A549 (cell line): ENCODE data around the gene UACA.

Experiments used
- CBX2 ChIP-seq: fragments of 200-600 bp; sonication (generic); IDR thresholded peaks from 2 replicates; pipeline ENCODE4 v1.6.1; 2016; ENCODE audit warnings: low read depth, mild to moderate bottlenecking, borderline replicate concordance
- CEBPB ChIP-seq, 2 experiments: fragments of >200 bp in 1 of 2; sonication (Bioruptor Twin) in 1 of 2; formaldehyde crosslinking in 1 of 2; IDR thresholded peaks; 2 replicates each; pipeline ENCODE4 v1.6.1; 2012 to 2016
- EP300 ChIP-seq, 2 experiments: fragments of >200 bp; sonication (Bioruptor Twin); formaldehyde crosslinking; IDR thresholded peaks; 2 replicates in 1 of 2; 3 replicates in 1 of 2; pipeline ENCODE4 v1.6.1; 2016 to 2017
- FOSL2 ChIP-seq, 2 experiments: fragments of 450-650 bp in 1 of 2; fragments of >200 bp in 1 of 2; sonication (Bioruptor Twin) in 1 of 2; formaldehyde crosslinking; IDR thresholded peaks; 2 replicates each; pipeline versions ENCODE4 v1.5.0 to v1.6.1; 2016 to 2020; ENCODE audit warnings: mild to moderate bottlenecking in 1 of 2, moderate library complexity in 1 of 2
- HDAC2 ChIP-seq: fragments of 200-600 bp; sonication (generic); IDR thresholded peaks from 2 replicates; pipeline ENCODE4 v1.6.1; 2016
- MAFK ChIP-seq: fragments of 450-650 bp; IDR thresholded peaks from 2 replicates; pipeline ENCODE4 v1.6.1; 2014; ENCODE audit not compliant: partially characterized antibody
- POLR2A ChIP-seq: IDR thresholded peaks from 2 replicates; pipeline ENCODE4 v1.6.1; 2012; ENCODE audit warnings: mild to moderate bottlenecking, low read length
- POLR2AphosphoS2 ChIP-seq: conservative IDR thresholded peaks from 2 replicates; pipeline ENCODE4 v1.6.1; 2012; ENCODE audit warnings: low read length, improper control_type of control experiment, inconsistent platforms
- RARB ChIP-seq: fragments of 250-450 bp; sonication (Bioruptor Pico); IDR thresholded peaks from 2 replicates; pipeline ENCODE4 v1.8.0; 2021; ENCODE audit warnings: mild to moderate bottlenecking, moderate library complexity
- RFX5 ChIP-seq: fragments of 450-650 bp; IDR thresholded peaks from 2 replicates; pipeline ENCODE4 v1.7.1; 2014; ENCODE audit warnings: antibody characterized with exemption, mild to moderate bottlenecking, moderate library complexity
- SMC3 ChIP-seq: fragments of >200 bp; sonication (Bioruptor Twin); formaldehyde crosslinking; IDR thresholded peaks from 3 replicates; pipeline ENCODE4 v1.6.1; 2018; ENCODE audit warnings: inconsistent platforms
- TF ChIP-seq, protein P1 (sequence below): fragments of >200 bp; sonication (Bioruptor Twin); formaldehyde crosslinking; IDR thresholded peaks from 3 replicates; pipeline ENCODE4 v1.5.1; 2016
- TF ChIP-seq, protein P2 (sequence below): fragments of 450-650 bp; IDR thresholded peaks from 2 replicates; pipeline ENCODE4 v1.6.1; 2014; ENCODE audit warnings: antibody characterized with exemption

DNA sequence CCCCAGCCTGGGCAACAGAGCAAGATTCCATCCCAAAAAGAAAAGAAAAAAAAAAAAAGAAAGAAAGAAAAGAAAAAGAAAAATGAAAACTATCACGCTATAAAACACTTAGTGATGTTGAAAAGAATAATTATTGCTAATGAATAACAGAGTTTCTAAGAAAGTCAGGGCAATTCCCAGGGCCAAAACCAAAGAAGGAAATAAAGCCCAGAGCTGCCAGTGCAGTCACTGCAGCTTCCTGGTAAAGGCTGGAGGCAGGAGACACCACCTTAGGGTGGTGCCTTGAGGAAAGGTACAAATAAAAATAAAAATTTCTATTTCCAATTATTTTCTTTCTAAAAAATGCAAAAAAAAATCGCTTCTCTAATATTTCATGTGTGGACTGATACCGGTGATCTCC, 19.7 kb upstream of the UACA start:
- TF ChIP-seq MAFK (no peak), POLR2AphosphoS2 (no peak), FOSL2 (IDR thresholded peaks at IDR 0.05) (no peak), FOSL2 (CRISPR knock-in tag; IDR thresholded peaks at IDR 0.05) (no peak), EP300 (IDR thresholded peaks at IDR 0.05) (no peak), CEBPB (IDR thresholded peaks at IDR 0.05) (no peak), RARB (CRISPR knock-in tag) (no peak), CBX2 (no peak), SMC3 (no peak), POLR2A (no peak), RFX5 (no peak), HDAC2 (no peak)
- TF ChIP-seq, protein P1, sequence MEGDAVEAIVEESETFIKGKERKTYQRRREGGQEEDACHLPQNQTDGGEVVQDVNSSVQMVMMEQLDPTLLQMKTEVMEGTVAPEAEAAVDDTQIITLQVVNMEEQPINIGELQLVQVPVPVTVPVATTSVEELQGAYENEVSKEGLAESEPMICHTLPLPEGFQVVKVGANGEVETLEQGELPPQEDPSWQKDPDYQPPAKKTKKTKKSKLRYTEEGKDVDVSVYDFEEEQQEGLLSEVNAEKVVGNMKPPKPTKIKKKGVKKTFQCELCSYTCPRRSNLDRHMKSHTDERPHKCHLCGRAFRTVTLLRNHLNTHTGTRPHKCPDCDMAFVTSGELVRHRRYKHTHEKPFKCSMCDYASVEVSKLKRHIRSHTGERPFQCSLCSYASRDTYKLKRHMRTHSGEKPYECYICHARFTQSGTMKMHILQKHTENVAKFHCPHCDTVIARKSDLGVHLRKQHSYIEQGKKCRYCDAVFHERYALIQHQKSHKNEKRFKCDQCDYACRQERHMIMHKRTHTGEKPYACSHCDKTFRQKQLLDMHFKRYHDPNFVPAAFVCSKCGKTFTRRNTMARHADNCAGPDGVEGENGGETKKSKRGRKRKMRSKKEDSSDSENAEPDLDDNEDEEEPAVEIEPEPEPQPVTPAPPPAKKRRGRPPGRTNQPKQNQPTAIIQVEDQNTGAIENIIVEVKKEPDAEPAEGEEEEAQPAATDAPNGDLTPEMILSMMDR = no peak
- TF ChIP-seq, protein P2, sequence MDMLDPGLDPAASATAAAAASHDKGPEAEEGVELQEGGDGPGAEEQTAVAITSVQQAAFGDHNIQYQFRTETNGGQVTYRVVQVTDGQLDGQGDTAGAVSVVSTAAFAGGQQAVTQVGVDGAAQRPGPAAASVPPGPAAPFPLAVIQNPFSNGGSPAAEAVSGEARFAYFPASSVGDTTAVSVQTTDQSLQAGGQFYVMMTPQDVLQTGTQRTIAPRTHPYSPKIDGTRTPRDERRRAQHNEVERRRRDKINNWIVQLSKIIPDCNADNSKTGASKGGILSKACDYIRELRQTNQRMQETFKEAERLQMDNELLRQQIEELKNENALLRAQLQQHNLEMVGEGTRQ = no peak
